ENCODE data around the gene SMIM43. TPM values are rescaled to one million over a fixed set of nuclear protein-coding genes. Genes with fewer than 3 reads are reported as not detected.

SMIM43 gene
- total RNA-seq, 4 donors from 2014 or later: not detected

DNA sequence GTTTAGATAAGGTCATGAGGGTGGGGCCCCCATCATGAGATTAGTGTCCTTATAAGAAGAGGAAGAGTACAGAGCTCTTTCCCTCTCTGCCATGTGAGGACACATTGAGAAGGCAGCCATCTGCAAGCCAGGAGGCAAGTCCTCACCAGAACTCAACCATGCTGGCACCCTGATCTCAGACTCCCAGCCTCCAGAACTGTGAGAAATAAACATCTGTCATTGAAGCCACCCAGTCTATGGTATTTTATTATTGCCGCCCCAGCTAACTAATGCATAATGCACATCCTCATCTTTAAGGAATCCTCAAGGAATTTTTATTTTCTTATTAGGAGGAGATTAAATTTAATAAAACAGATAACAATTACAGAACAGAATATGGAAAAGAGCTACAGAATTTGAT is 19.4 kb upstream of the SMIM43 start:
- WGBS, 2 donors: 96 to 97% methylated on average over 1 of the region's 1 CpG
- intact Hi-C loops (cut with DNase I; ENCODE audit: low total_unique reads): no loop called here
- DNase-seq (ENCODE audit: low spot score in 2 of 2): no peak

DNA sequence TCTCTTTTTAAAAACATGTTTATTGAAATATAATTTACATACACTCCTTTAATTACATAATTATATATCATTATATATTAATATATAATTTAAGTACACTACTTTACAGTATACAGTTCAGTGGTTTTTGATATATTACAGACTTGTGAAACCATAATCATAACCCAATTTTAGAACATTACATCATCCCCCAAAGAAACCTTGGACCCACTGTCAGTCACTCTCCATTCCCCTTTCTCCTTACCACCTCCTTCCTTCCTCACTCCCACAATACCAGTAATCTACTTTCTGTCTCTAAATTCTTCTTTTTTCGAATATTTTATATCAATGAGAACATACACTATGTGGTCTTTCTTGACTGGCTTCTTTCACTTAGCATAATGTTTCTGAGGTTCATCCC is 18.2 kb upstream of the SMIM43 start:
- TF ChIP-seq POLR2A (IDR thresholded peaks at IDR 0.05): no peak
- TF ChIP-seq, protein P1, sequence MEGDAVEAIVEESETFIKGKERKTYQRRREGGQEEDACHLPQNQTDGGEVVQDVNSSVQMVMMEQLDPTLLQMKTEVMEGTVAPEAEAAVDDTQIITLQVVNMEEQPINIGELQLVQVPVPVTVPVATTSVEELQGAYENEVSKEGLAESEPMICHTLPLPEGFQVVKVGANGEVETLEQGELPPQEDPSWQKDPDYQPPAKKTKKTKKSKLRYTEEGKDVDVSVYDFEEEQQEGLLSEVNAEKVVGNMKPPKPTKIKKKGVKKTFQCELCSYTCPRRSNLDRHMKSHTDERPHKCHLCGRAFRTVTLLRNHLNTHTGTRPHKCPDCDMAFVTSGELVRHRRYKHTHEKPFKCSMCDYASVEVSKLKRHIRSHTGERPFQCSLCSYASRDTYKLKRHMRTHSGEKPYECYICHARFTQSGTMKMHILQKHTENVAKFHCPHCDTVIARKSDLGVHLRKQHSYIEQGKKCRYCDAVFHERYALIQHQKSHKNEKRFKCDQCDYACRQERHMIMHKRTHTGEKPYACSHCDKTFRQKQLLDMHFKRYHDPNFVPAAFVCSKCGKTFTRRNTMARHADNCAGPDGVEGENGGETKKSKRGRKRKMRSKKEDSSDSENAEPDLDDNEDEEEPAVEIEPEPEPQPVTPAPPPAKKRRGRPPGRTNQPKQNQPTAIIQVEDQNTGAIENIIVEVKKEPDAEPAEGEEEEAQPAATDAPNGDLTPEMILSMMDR (IDR thresholded peaks at IDR 0.05): no peak
- intact Hi-C loops (cut with DNase I; ENCODE audit: low total_unique reads): no loop called here
- 69 to 76% methylated on average over 1 of the region's 1 CpG for WGBS, 2 donors
- no peak overlapping the region for H3K4me3 ChIP-seq (ENCODE audit: low read depth, poor library complexity, severe bottlenecking)
- DNase-seq (ENCODE audit: low spot score in 2 of 2): no peak

More for the DNA sequence above, 19.4 kb upstream of the SMIM43 start:
- no peak overlapping the region for H3K4me3 ChIP-seq (ENCODE audit: low read depth, poor library complexity, severe bottlenecking)
- TF ChIP-seq, protein P1 (IDR thresholded peaks at IDR 0.05): no peak
- no peak for TF ChIP-seq POLR2A (IDR thresholded peaks at IDR 0.05)

DNA sequence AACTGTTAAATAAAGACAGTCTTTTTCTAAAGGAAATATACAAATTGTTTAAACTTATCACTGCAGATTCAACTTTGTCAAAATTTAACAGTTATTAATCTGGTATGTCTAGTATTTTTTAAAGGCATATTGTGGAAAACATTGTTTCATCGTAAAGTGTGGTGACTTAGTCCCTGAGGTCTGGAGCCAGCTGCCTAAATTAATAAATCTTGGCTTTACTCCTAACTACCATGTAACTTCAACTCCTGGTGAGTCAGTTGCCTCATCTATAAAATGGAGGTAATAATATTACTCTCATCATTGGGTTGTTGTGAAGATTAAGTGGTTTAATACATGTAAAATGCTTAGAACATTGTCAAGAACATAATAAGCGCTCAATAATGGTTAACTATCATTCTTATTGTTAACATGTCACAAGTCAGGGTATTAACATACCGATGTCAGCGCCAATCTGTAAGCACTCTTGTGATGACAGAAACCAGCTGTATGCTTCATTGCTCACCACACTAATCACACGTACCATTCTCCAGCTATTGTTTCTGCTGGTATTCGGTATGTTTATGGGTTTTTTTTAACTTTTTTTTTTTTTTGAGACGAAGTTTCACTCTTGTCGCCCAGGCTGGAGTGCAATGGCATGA is 14.1 kb upstream of the SMIM43 start:
- TF ChIP-seq POLR2A (IDR thresholded peaks at IDR 0.05): no peak
- TF ChIP-seq, protein P1 (IDR thresholded peaks at IDR 0.05): no peak
- no peak overlapping the region for H3K4me3 ChIP-seq (ENCODE audit: low read depth, poor library complexity, severe bottlenecking)
- no peak for DNase-seq (ENCODE audit: low spot score in 2 of 2)
- intact Hi-C loops (cut with DNase I; ENCODE audit: low total_unique reads): no loop called here
- 71 to 77% methylated on average over 8 of the region's 8 CpGs for WGBS, 2 donors

DNA sequence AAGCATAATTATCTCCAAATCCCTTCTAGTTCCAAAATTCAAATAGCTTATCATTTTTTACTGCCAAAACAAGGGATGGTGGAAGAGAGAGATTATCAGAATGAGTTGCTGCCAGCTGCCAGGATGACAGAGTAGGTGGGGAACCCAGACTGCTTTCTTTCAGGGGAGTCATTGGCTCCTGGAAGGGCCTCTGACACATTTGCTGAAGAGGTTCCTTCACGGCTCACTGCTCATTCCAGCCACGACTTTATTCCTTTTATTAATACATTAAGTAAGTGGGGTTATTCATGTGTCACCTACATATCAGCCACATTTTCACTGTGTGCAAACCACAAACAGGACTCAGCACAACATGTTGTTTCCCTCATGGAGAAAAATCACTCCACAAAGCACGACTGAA is 12.7 kb upstream of the SMIM43 start:
- intact Hi-C loops (cut with DNase I; ENCODE audit: low total_unique reads): no loop called here
- 33 to 45% methylated on average over 3 of the region's 3 CpGs for WGBS, 2 donors
- no peak for DNase-seq (ENCODE audit: low spot score in 2 of 2)
- TF ChIP-seq, protein P1 (IDR thresholded peaks at IDR 0.05): no peak
- no peak for TF ChIP-seq POLR2A (IDR thresholded peaks at IDR 0.05)
- H3K4me3 ChIP-seq (ENCODE audit: low read depth, poor library complexity, severe bottlenecking): no peak overlapping the region

DNA sequence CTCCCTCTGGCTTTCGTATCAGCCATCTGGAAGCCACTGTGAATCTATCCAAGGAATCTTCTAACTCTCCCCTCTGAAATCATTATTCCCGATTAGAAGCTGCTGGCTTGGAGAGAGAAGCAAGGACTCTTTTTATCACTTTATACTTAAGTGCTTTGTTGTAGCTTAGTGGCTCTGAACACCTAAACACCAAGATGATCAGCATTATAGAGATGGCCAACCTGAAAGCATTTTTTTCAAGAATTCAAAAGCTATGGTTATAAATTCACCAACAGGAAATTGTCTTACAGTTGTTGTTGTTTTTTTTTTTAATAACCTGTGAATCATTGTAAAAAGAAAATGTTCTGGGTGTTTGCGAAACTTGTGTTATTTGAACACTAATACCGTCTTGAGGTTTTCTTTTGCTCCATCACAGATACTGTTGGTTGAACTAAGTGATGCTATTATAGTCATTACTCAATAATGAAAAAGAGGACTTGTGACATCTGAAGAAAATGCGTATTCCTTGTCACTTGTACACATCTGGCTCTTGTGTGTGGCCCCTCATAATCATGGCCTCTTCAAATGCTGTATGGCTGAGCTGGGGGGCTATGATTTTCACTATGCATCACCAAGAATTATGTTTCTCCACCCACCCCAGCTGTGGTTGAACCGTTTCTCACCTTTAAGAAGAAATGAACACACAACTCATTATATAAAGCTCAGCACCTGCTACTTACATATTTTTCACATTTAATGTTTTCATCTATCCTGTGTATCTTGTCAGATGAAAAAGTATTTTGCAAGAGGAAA is 11.8 kb upstream of the SMIM43 start:
- 77 to 81% methylated on average over 6 of the region's 6 CpGs for WGBS, 2 donors
- TF ChIP-seq, protein P1 (IDR thresholded peaks at IDR 0.05): no peak
- TF ChIP-seq POLR2A (IDR thresholded peaks at IDR 0.05): no peak
- no peak for DNase-seq (ENCODE audit: low spot score in 2 of 2)
- intact Hi-C loops (cut with DNase I; ENCODE audit: low total_unique reads): no loop called here
- no peak overlapping the region for H3K4me3 ChIP-seq (ENCODE audit: low read depth, poor library complexity, severe bottlenecking)
